K562 (cell line): ENCODE results near the gene AASDH. TPM values are rescaled to one million over a fixed set of nuclear protein-coding genes. Genes with fewer than 3 reads are reported as not detected.
"Not testable (repeated sequence)": the region's sequence is repeated elsewhere in the genome, so short reads cannot be mapped to it uniquely, and the experiment has no call there.

Experiments used
- ATAC-seq: fragments of 200-7000 bp; cut with Tn5 transposase; 3 replicates; pipeline ENCODE4 v1.9.1; 2020; ENCODE audit warnings: moderate library complexity
- BruUV-seq: library from RNA; stranded (reverse); fragments of 400-500 nt; replicated peaks from 2 replicates; lab custom pipeline; 2021; lab: Mats Ljungman, UMichigan
- CTCF ChIA-PET: fragments of 300-600 bp; formaldehyde crosslinking; extraction: SDS; loops from one replicate; lab custom pipeline; 2021; ENCODE audit warnings: low intra/inter-chr PET ratio; lab: Yijun Ruan, JAX
- POLR2A ChIA-PET: fragments of 300-600, 350-650 bp; sonication (Branson Sonifier 250); formaldehyde crosslinking; extraction: SDS; loops from one replicate; lab custom pipeline; 2021; ENCODE audit warnings: antibody characterized with exemption, inconsistent platforms; lab: Yijun Ruan, JAX
- DNase-seq, 4 experiments: peaks; one replicate each; pipeline versions ENCODE4 v3.0.0 to v3.0.0-alpha.2; 2011 to 2018; ENCODE audit warnings: low spot score in 3 of 4, mixed read lengths in 3 of 4; ENCODE audit errors: extremely low read depth in 1 of 4
- FAIRE-seq: peaks from 2 replicates; lab custom pipeline; 2011; peaks lifted over from hg19 to GRCh38; lab: Jason Lieb, UNC
- H2AFZ ChIP-seq: 2 replicates; pipeline ENCODE4 v1.6.0; 2011; ENCODE audit warnings: low read depth, low read length, control low read depth, inconsistent platforms
- H3K27ac ChIP-seq: fragments of 200-600 bp; 3 replicates; pipeline ENCODE4 v1.8.0; 2011; ENCODE audit warnings: low read depth, mild to moderate bottlenecking, control low read depth, inconsistent platforms, low read length, moderate library complexity, mixed read lengths; ENCODE audit errors: extremely low read depth
- H3K27me3 ChIP-seq, 2 experiments: fragments of 300-600 bp in 1 of 2; 2 replicates in 1 of 2; 3 replicates in 1 of 2; pipeline versions ENCODE4 v1.6.0 to v1.8.0; 2011; ENCODE audit warnings: inconsistent platforms in 2 of 2, low read length in 2 of 2, mild to moderate bottlenecking in 1 of 2, mixed read lengths in 1 of 2, moderate library complexity in 1 of 2; ENCODE audit not compliant: control insufficient read depth in 2 of 2, insufficient read depth in 2 of 2
- H3K36me3 ChIP-seq: fragments of 300-600 bp; 3 replicates; pipeline ENCODE4 v1.8.0; 2011; ENCODE audit warnings: mild to moderate bottlenecking, low read length, inconsistent platforms; ENCODE audit not compliant: control insufficient read depth, insufficient read depth
- H3K4me1 ChIP-seq, 2 experiments: fragments of 200-600 bp in 1 of 2; replicated peaks in 1 of 2; 2 replicates in 1 of 2; 3 replicates in 1 of 2; pipeline versions ENCODE4 v1.5.1 to v1.8.0; 2011; ENCODE audit warnings: inconsistent platforms in 2 of 2, low read length in 2 of 2, mild to moderate bottlenecking in 1 of 2, mixed read lengths in 1 of 2, moderate library complexity in 1 of 2; ENCODE audit not compliant: control insufficient read depth in 2 of 2, insufficient read depth in 2 of 2
- H3K4me2 ChIP-seq: 2 replicates; pipeline ENCODE4 v1.6.1; 2011; ENCODE audit warnings: low read length, control low read depth, inconsistent platforms, mixed read lengths; ENCODE audit not compliant: insufficient read depth
- H3K4me3 ChIP-seq: fragments of 200-600 bp; sonication (generic), shearing (Covaris generic); 2 replicates; pipeline ENCODE4 v1.5.1; 2016; ENCODE audit warnings: control low read depth, inconsistent platforms
- H3K79me2 ChIP-seq: fragments of 200-600 bp; 3 replicates; pipeline ENCODE4 v1.8.0; 2011; ENCODE audit warnings: low read length, inconsistent platforms; ENCODE audit not compliant: control insufficient read depth, insufficient read depth
- H3K9ac ChIP-seq, 2 experiments: 2 replicates each; pipeline versions ENCODE4 v1.6.0 to v1.6.1; 2011; ENCODE audit warnings: low read depth in 2 of 2, low read length in 2 of 2, control low read depth in 1 of 2, inconsistent platforms in 1 of 2, mild to moderate bottlenecking in 1 of 2, mixed read lengths in 1 of 2; ENCODE audit not compliant: insufficient read depth in 1 of 2
- H3K9me1 ChIP-seq: one replicate; pipeline ENCODE4 v1.6.0; 2011; ENCODE audit warnings: inconsistent platforms, mild to moderate bottlenecking, low read length, moderate library complexity; ENCODE audit not compliant: control insufficient read depth, insufficient read depth
- H3K9me3 ChIP-seq: replicated peaks from 2 replicates; pipeline ENCODE4 v1.5.1; 2011; ENCODE audit warnings: low read depth, low read length, inconsistent platforms; ENCODE audit not compliant: control insufficient read depth, insufficient read depth
- H4K20me1 ChIP-seq: replicated peaks from 2 replicates; pipeline ENCODE4 v1.6.1; 2011; ENCODE audit warnings: low read length, inconsistent platforms, mixed read lengths; ENCODE audit not compliant: control insufficient read depth, insufficient read depth
- ZNF830 ChIP-seq: fragments of 250-450 bp; sonication (Bioruptor Pico); IDR thresholded peaks from 2 replicates; pipeline ENCODE4 v1.5.0; 2021; ENCODE audit warnings: mild to moderate bottlenecking
- WGBS: fragments of 100-300 bp; shearing (Covaris generic); methylation state at CpG from one replicate; pipeline ENCODE4 v1.1.6; 2016; ENCODE audit warnings: low coverage, mixed read lengths; ENCODE audit not compliant: insufficient coverage; ENCODE audit errors: missing lambda C conversion rate; 5-methylcytosine and 5-hydroxymethylcytosine counted together
- in situ Hi-C: fragments of 300-500 bp; cut with MboI; formaldehyde crosslinking; loops from 4 replicates; pipeline ENCODE4 v1.15.0; 2018; ENCODE audit warnings: inconsistent platforms, mixed read lengths
- intact Hi-C: fragments of 100-400 bp; cut with micrococcal nuclease; formaldehyde crosslinking; loops from 2 replicates; pipeline ENCODE4 v1.14.2; 2022
- polyA plus RNA-seq, 8 experiments: library from polyadenylated mRNA; depleted of rRNA in 4 of 8; stranded (reverse) in 5 of 8; unstranded in 3 of 8; fragments of >200 nt; fragmentation: Nextera tagmentation in 2 of 8; fragmentation: Illumina TruSeq in 1 of 8; extraction: Ambion mirVana in 2 of 8; extraction: Trizol in 1 of 8; gene quantifications; 2 replicates each; pipeline versions ENCODE4 v1.2.1 to v1.2.3, GENCODE V29; 2011 to 2014; ENCODE audit warnings: inconsistent platforms in 1 of 8, missing spikeins in 1 of 8
- total RNA-seq, 7 experiments: library from RNA; depleted of rRNA in 6 of 7; stranded (reverse); fragments of >200 nt in 6 of 7; fragmentation: Illumina TruSeq in 2 of 7; extraction: Trizol in 2 of 7; gene quantifications; 2 replicates each; pipeline versions ENCODE4 v1.2.1 to v1.2.3, GENCODE V29; 2011 to 2021; ENCODE audit warnings: low replicate concordance in 1 of 7

Gene AASDH
- total and polyA plus RNA-seq, 9 of the 15 experiments (the other 6 are each of a cell fraction or from before 2014, with no cell fraction given): 8.6 to 29.7 (median 13.7) TPM

DNA sequence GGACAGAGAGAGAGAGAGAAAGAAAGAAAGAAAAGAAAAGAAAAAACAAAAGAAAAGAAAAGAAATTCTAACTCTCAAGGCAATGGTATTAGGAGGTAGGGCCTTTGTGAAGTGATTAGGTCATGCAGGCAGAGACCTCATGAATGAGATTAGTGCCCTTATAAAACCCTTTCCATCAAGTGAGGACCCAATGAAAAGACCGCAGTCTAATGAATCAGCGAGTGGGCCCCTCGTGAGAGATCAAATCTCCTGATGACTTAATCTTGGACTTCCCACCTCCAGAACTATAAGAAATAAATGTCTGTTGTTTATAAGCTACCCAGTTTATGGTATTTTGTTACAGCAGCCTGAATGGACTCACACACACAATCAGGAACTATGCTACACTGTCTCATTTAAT is 16.9 kb downstream of the AASDH start:
- Histone ChIP-seq H3K9me1 (no peaks in the 10 kb centered on the region), H3K9me3 (no peaks in the 10 kb centered on the region), H3K4me2 (no peak overlapping the region), H2AFZ (no peak overlapping the region), H3K9ac (no peak overlapping the region)
- DNase-seq: no peak
- intact Hi-C loops: no loop called here
- no peak for FAIRE-seq
- no peak for TF ChIP-seq ZNF830 (CRISPR knock-in tag)
- TF ChIP-seq, all 486 proteins: peak for 0
- Histone ChIP-seq H3K36me3 (peaks cover 12% of the 10 kb centered on the region; the same call in 1 of the 3 replicates), H3K79me2 (no peaks in the 10 kb centered on the region), H3K4me3 (no peak overlapping the region), H3K27me3 (no peaks in the 10 kb centered on the region), H3K27ac (no peak overlapping the region), H4K20me1 (no peaks in the 10 kb centered on the region), H3K4me1 (no peaks in the 10 kb centered on the region; a peak in 1 of 5 replicates)
- WGBS: 80% methylated on average over 3 of the region's 3 CpGs
- ChIA-PET CTCF (no interaction called here), POLR2A (interaction anchor here (0.7 kb wide), 1 partner anchor 705 kb away, joined by 3 read pairs; no protein-coding TSS in a partner anchor)
- ATAC-seq: no peak
- in situ Hi-C loops: no loop called here
- BruUV-seq: no TSS peak

DNA sequence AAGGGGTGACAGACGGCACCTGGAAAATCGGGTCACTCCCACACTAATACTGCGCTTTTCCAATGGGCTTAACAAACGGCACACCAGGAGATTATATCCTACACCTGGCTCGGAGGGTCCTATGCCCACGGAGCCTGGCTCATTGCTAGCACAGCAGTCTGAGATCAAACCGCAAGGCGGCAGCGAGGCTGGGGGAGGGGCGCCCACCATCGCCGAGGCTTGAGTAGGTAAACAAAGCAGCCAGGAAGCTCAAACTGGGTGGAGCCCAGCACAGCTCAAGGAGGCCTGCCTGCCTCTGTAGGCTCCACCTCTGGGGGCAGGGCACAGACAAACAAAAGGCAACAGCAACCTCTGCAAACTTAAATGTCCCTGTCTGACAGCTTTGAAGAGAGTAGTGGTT is 24.3 kb downstream of the AASDH start:
- in situ Hi-C loops, H3K27me3 ChIP-seq, CTCF ChIA-PET, POLR2A ChIA-PET, H3K4me2 ChIP-seq, H3K9ac ChIP-seq, H3K4me1 ChIP-seq, intact Hi-C loops, H3K9me1 ChIP-seq, BruUV-seq, H3K9me3 ChIP-seq, H3K27ac ChIP-seq, FAIRE-seq, H3K4me3 ChIP-seq, H3K36me3 ChIP-seq, H3K79me2 ChIP-seq, H2AFZ ChIP-seq, DNase-seq, ATAC-seq, H4K20me1 ChIP-seq: not testable (repeated sequence)
- 81% methylated on average over 3 of the region's 12 CpGs for WGBS
